Muscle layer of duodenum (tissue), 2 donors: ENCODE data around the gene SLC7A6OS.

ENCODE experiments used
- H3K27ac ChIP-seq: one replicate; pipeline ENCODE4 v1.7.0; 2013; ENCODE audit warnings: mild to moderate bottlenecking, low read length
- H3K27me3 ChIP-seq: one replicate; pipeline ENCODE4 v1.7.0; 2013; ENCODE audit warnings: low read depth, mild to moderate bottlenecking, control low read depth, low read length
- H3K36me3 ChIP-seq, 2 donors: one replicate each; pipeline ENCODE4 v1.7.0; 2013; ENCODE audit warnings: low read length in 2 of 2, control low read depth in 1 of 2, mild to moderate bottlenecking in 1 of 2; ENCODE audit not compliant: insufficient read depth in 2 of 2, control insufficient read depth in 1 of 2
- H3K4me1 ChIP-seq, 2 donors: one replicate each; pipeline ENCODE4 v1.7.0; 2013; ENCODE audit warnings: low read length in 2 of 2, mild to moderate bottlenecking in 2 of 2, control low read depth in 1 of 2, moderate library complexity in 1 of 2; ENCODE audit not compliant: insufficient read depth in 2 of 2, control insufficient read depth in 1 of 2
- H3K4me3 ChIP-seq, 2 donors: one replicate each; pipeline ENCODE4 v1.7.0; 2013; ENCODE audit warnings: low read length in 2 of 2, low read depth in 1 of 2, mild to moderate bottlenecking in 1 of 2
- H3K9me3 ChIP-seq, 2 donors: one replicate each; pipeline ENCODE4 v1.7.0; 2013; ENCODE audit warnings: low read length in 2 of 2, control low read depth in 1 of 2, mild to moderate bottlenecking in 1 of 2; ENCODE audit not compliant: control insufficient read depth in 1 of 2
- donor health status: healthy.

SLC7A6OS gene

GRCh38 chr16:68310774-68311511 is at the start of gene SLC7A6OS, which contains the start of gene PRMT7:
Gene SLC7A6OS (minus strand): TSS chr16:68310946. CDS start chr16:68310926, 20 bp downstream.
Gene PRMT7 (plus strand): TSS chr16:68311019. CDS start chr16:68315980, 4,961 bp downstream.
- peaks cover 7 to 29% of the 10 kb centered on the region in 2 donors for H3K4me1 ChIP-seq
- H3K36me3 ChIP-seq, result peaks cover 12 to 24% of the 10 kb centered on the region in 2 donors
- H3K4me3 ChIP-seq, result peak within 1 kb of the TSS; percentile 81 to 82
- peak within 1 kb of the TSS; percentile 67 for H3K27ac ChIP-seq
- H3K9me3 ChIP-seq, result no peaks in the 10 kb centered on the region
- no peaks in the 10 kb centered on the region for H3K27me3 ChIP-seq

- peaks cover 0 to 10% of the 10 kb centered on the region in 2 donors for H3K4me1 ChIP-seq
- H3K9me3 ChIP-seq, result no peaks in the 10 kb centered on the region
- H3K36me3 ChIP-seq, result peaks cover 17 to 47% of the 10 kb centered on the region in 2 donors
- H3K27me3 ChIP-seq, result no peaks in the 10 kb centered on the region
- no peak overlapping the region for H3K4me3 ChIP-seq
- no peak overlapping the region for H3K27ac ChIP-seq
These were observed 48.8 kb upstream of the SLC7A6OS start for GRCh38 chr16:68359398-68360191.

DNA sequence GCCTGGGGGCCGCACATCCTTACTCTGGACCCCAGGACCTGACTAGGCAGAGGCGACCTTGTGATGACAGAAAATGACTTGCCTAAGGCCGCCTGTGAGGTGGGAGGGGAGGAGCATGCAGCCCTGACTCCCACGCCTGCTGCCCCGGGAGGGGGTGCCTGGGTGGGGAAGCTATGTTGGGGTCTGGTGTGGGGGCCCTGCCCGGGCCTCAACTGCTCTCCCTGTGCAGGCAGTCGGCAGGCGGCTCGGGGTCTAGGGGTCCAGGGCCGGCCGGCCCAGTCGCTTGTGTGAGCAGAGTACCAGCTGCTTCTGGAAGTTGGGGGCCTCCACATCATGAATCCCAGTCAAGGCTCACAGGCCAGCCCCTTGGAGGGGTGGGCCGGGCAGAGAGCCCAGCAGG is 48.2 kb upstream of the SLC7A6OS start:
- peaks cover 0 to 10% of the 10 kb centered on the region in 2 donors for H3K4me1 ChIP-seq
- no peaks in the 10 kb centered on the region for H3K27me3 ChIP-seq
- no peaks in the 10 kb centered on the region for H3K9me3 ChIP-seq
- no peak overlapping the region for H3K27ac ChIP-seq
- peaks cover 22 to 53% of the 10 kb centered on the region in 2 donors for H3K36me3 ChIP-seq
- H3K4me3 ChIP-seq, result no peak overlapping the region

DNA sequence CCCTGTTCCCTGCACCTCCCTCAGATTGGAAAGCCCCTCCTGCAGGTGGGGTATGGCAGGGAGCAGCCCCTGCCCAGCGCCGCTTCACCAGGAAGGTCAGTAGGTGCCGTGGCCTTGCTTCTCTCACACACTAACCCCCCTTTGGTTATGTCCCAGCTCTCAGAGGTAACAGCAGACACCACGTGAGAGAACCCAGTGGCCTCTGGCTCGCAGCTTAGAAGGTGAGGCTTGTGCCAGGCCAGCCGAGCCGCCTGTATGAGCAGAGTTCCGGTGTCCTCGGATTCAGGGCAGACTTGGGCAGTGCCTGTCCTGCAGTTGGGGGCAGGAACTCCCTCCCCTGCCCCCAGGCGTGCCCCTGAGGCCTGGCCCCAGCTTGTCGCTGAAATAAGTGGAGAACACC is 47.2 kb upstream of the SLC7A6OS start:
- Histone ChIP-seq H3K4me3 (no peak overlapping the region), H3K27ac (no peak overlapping the region), H3K9me3 (no peaks in the 10 kb centered on the region), H3K27me3 (no peaks in the 10 kb centered on the region), H3K4me1 (peaks cover 0 to 10% of the 10 kb centered on the region in 2 donors), H3K36me3 (peaks cover 32 to 63% of the 10 kb centered on the region in 2 donors)

DNA sequence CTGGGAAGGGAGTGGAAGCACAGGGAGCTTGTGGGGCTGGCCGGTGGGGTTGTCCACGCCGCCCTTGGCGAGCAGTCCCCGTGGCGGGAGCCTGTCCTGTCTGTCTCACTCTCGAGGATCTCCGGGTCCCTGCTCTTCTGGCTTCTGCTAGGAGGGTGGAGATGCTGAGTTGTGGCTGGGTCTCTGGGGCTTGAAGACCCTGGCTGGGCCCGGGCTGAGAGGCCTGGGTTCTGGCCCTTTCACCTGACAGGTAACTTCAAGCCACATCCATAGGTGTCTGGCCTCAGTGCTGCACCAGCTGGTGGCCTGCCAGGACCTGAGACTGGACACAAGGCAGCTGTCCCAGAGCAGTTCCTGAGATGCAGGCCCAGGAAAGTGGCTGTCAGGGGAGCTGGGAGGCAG is 46.8 kb upstream of the SLC7A6OS start:
- H3K9me3 ChIP-seq, result no peaks in the 10 kb centered on the region
- no peaks in the 10 kb centered on the region for H3K27me3 ChIP-seq
- H3K4me1 ChIP-seq, result peaks cover 0 to 10% of the 10 kb centered on the region in 2 donors
- H3K4me3 ChIP-seq, result no peak overlapping the region
- H3K36me3 ChIP-seq, result peaks cover 36 to 67% of the 10 kb centered on the region in 2 donors
- no peak overlapping the region for H3K27ac ChIP-seq

DNA sequence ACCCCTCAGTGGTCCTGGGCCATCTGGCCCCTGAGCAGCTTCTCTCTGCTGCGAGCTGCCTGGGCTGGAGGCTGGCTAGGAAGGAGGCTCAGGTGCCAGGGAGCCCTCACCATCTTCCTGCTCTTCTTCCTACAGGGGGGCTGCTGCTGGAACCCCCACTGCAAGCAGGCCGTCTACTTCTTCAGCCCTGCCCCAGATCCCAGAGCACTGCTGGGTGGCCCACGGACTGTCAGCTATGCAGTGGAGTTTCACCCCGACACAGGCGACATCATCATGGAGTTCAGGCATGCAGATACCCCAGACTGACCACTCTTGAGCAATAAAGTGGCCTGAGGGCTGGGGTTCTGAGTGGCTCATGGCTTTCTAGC is 46.2 kb upstream of the SLC7A6OS start:
- peaks cover 0 to 10% of the 10 kb centered on the region in 2 donors for H3K4me1 ChIP-seq
- no peak overlapping the region for H3K27ac ChIP-seq

DNA sequence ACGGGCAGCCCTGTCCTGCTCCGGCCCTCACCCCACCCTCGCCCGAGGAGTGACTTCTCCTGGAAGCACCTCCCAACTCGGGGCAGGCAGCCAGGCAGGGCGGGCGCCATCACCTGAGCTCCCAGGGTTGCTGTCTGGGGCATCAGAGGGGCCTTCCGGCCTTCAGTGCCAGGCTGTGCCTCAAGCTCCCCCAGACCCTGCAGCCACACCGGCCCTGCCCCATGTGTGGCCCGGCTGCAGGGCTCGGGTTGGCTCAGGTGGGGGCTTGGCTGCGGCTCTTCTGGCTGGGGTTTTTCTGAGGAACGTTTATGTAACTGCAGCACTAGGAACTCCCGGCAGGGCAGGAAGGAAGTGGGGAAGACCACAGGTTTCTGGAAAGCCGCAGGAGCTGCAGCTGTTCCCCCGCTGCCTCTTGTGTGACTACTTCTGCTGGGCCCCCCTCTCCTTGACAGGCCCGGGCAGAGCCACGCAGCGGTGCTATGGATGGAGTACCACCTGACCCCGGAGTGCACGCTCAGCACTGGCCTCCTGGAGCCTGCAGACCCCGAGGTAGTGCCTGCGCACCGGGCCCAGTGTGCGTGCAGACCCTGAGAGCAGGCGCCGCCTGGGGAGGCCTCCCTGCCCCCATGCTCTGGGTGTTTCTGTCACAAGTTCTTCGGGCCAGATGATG is 45.6 kb upstream of the SLC7A6OS start:
- H3K9me3 ChIP-seq, result no peaks in the 10 kb centered on the region
- H3K27me3 ChIP-seq, result no peaks in the 10 kb centered on the region
- H3K4me3 ChIP-seq, result no peak overlapping the region
- H3K27ac ChIP-seq, result no peak overlapping the region
- H3K36me3 ChIP-seq, result peaks cover 36 to 79% of the 10 kb centered on the region in 2 donors
- H3K4me1 ChIP-seq, result peaks cover 0 to 10% of the 10 kb centered on the region in 2 donors

More for the DNA sequence above, 46.2 kb upstream of the SLC7A6OS start:
- Histone ChIP-seq H3K27me3 (no peaks in the 10 kb centered on the region), H3K4me3 (no peak overlapping the region), H3K36me3 (peaks cover 36 to 74% of the 10 kb centered on the region in 2 donors), H3K9me3 (no peaks in the 10 kb centered on the region)

GRCh38 chr16:68355447-68356248 is 44.9 kb upstream of the SLC7A6OS start:
- H3K4me1 ChIP-seq, result peaks cover 0 to 10% of the 10 kb centered on the region in 2 donors
- peaks cover 36 to 81% of the 10 kb centered on the region in 2 donors for H3K36me3 ChIP-seq

DNA sequence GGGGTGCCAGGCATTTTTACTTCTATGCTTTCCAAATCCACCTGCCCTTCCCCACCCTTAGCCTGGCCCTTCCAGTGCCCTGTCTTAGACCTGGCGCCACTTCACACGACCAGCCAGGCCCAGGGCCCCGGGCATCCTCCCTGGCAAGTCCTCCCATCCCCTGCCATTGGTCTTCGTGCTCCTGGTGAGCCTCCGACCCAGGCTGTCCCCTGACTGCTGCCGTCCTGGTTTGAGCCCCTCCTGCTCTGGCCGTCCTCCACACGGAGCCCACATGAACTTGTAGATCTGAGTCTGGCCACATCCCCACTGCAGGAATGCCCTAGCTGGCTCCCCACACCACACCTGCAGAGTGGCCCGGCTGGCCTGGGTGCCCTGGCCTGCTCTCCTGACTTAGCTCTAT is 44.1 kb upstream of the SLC7A6OS start:
- Histone ChIP-seq H3K27me3 (no peaks in the 10 kb centered on the region), H3K27ac (no peak overlapping the region), H3K4me1 (peaks cover 0 to 10% of the 10 kb centered on the region in 2 donors), H3K36me3 (peaks cover 41 to 84% of the 10 kb centered on the region in 2 donors), H3K9me3 (no peaks in the 10 kb centered on the region), H3K4me3 (no peak overlapping the region)

More at GRCh38 chr16:68355447-68356248, 44.9 kb upstream of the SLC7A6OS start:
- Histone ChIP-seq H3K27me3 (no peaks in the 10 kb centered on the region), H3K27ac (no peak overlapping the region), H3K4me3 (no peak overlapping the region), H3K9me3 (no peaks in the 10 kb centered on the region)

- Histone ChIP-seq H3K27me3 (no peaks in the 10 kb centered on the region), H3K36me3 (peaks cover 49 to 88% of the 10 kb centered on the region in 2 donors), H3K4me3 (no peak overlapping the region), H3K9me3 (no peaks in the 10 kb centered on the region), H3K27ac (no peak overlapping the region), H3K4me1 (peaks cover 0 to 10% of the 10 kb centered on the region in 2 donors)
These were observed 42.6 kb upstream of the SLC7A6OS start for GRCh38 chr16:68353366-68353765.
